CD4-positive, CD25-positive, alpha-beta regulatory T cell (primary cell): ENCODE measurements around the gene INHBB. TPM values are rescaled to one million over a fixed set of nuclear protein-coding genes. Genes with fewer than 3 reads are reported as not detected.
A peak's percentile ranks its signal among the peaks of the same experiment; 100 is the strongest.

Source experiments
- ATAC-seq, 2 donors: fragments of 150-1000 bp; cut with Tn5 transposase; one replicate each; pipeline ENCODE4 v1.10.0; 2021; ENCODE audit warnings: low read depth in 2 of 2, moderate number of reproducible peaks in 2 of 2, moderate library complexity in 1 of 2
- DNase-seq, 3 donors: peaks; one replicate each; pipeline versions ENCODE4 v3.0.0 to v3.0.0-alpha.2; 2012 to 2022; ENCODE audit warnings: mixed read lengths in 1 of 3
- H3K27ac ChIP-seq: one replicate; pipeline ENCODE4 v1.7.0; 2013; ENCODE audit warnings: mild to moderate bottlenecking, low read length; ENCODE audit not compliant: insufficient read depth, poor library complexity, severe bottlenecking
- H3K27me3 ChIP-seq: one replicate; pipeline ENCODE4 v1.7.0; 2013; ENCODE audit warnings: low read length; ENCODE audit not compliant: control insufficient read depth, insufficient read depth
- H3K36me3 ChIP-seq: one replicate; pipeline ENCODE4 v1.7.0; 2013; ENCODE audit warnings: mild to moderate bottlenecking, low read length, moderate library complexity; ENCODE audit not compliant: control insufficient read depth, insufficient read depth
- H3K4me1 ChIP-seq: 2 replicates; pipeline ENCODE4 v1.7.0; 2013; ENCODE audit warnings: mild to moderate bottlenecking, low read length; ENCODE audit not compliant: insufficient read depth, control insufficient read depth, poor library complexity, severe bottlenecking
- H3K4me3 ChIP-seq: one replicate; pipeline ENCODE4 v1.7.0; 2013; ENCODE audit warnings: low read depth, mild to moderate bottlenecking, low read length, moderate library complexity
- H3K9me3 ChIP-seq, 2 experiments: 1 replicate in 1 of 2; 2 replicates in 1 of 2; pipeline ENCODE4 v1.7.0; 2013; ENCODE audit warnings: low read length in 2 of 2, mild to moderate bottlenecking in 1 of 2, moderate library complexity in 1 of 2; ENCODE audit not compliant: control insufficient read depth in 2 of 2
- H3K27ac Mint-ChIP-seq, 3 donors: one replicate each; pipeline ENCODE4 v1.8.0; 2020 to 2022; ENCODE audit warnings: mild to moderate bottlenecking in 3 of 3, mixed read lengths in 3 of 3, moderate library complexity in 2 of 3
- H3K27me3 Mint-ChIP-seq: one replicate; pipeline ENCODE4 v1.8.0; 2022; ENCODE audit warnings: mild to moderate bottlenecking, mixed read lengths
- H3K36me3 Mint-ChIP-seq: one replicate; pipeline ENCODE4 v1.8.0; 2020; ENCODE audit warnings: mixed read lengths
- H3K4me1 Mint-ChIP-seq, 4 donors: one replicate each; pipeline ENCODE4 v1.8.0; 2020 to 2022; ENCODE audit warnings: mixed read lengths in 4 of 4, mild to moderate bottlenecking in 1 of 4
- H3K4me3 Mint-ChIP-seq, 4 donors: one replicate each; pipeline ENCODE4 v1.8.0; 2020 to 2022; ENCODE audit warnings: mild to moderate bottlenecking in 4 of 4, mixed read lengths in 4 of 4, moderate library complexity in 3 of 4
- H3K9me3 Mint-ChIP-seq, 7 donors: one replicate each; pipeline ENCODE4 v1.8.0; 2020 to 2022; ENCODE audit warnings: mixed read lengths in 7 of 7, mild to moderate bottlenecking in 3 of 7, moderate library complexity in 2 of 7
- polyA plus RNA-seq, 4 donors: library from polyadenylated mRNA; unstranded; fragments of 300-500 nt; fragmentation: Illumina TruSeq; gene quantifications; one replicate each; pipeline ENCODE4 v1.2.3, GENCODE V29; 2021
- total RNA-seq: library from RNA; stranded (reverse); gene quantifications from one replicate; pipeline ENCODE4 v1.2.3, GENCODE V29; 2022

INHBB gene
- total and polyA plus RNA-seq, 5 donors from 2014 or later: not detected

- H3K27ac Mint-ChIP-seq: no peak overlapping the region
- Histone ChIP-seq H3K27me3 (no peaks in the 10 kb centered on the region), H3K27ac (no peak overlapping the region), H3K9me3 (no peaks in the 10 kb centered on the region), H3K4me3 (no peak overlapping the region), H3K4me1 (peaks cover 9% of the 10 kb centered on the region), H3K36me3 (no peaks in the 10 kb centered on the region)
- H3K4me1 Mint-ChIP-seq: peaks cover 6 to 22% (median 17%) of the 10 kb centered on the region in 4 donors
- H3K4me3 Mint-ChIP-seq: peak overlapping the region in 1 of 4 donors; percentile 31
- peaks cover 18% of the 10 kb centered on the region for H3K27me3 Mint-ChIP-seq
- H3K36me3 Mint-ChIP-seq: no peaks in the 10 kb centered on the region
- peaks cover 0 to 1% (median 0%) of the 10 kb centered on the region in 7 donors for H3K9me3 Mint-ChIP-seq
- ATAC-seq (no peak), DNase-seq (no peak)
Observed at GRCh38 chr2:120316528-120317179, 29.3 kb upstream of the INHBB start.

- DNase-seq (no peak), ATAC-seq (no peak)
- H3K27ac Mint-ChIP-seq: no peak overlapping the region
- peaks cover 0 to 1% (median 0%) of the 10 kb centered on the region in 7 donors for H3K9me3 Mint-ChIP-seq
- H3K36me3 ChIP-seq: no peaks in the 10 kb centered on the region
- H3K4me3 Mint-ChIP-seq: no peak overlapping the region
- H3K27ac ChIP-seq: no peak overlapping the region
- peaks cover 18% of the 10 kb centered on the region for H3K27me3 Mint-ChIP-seq
- no peaks in the 10 kb centered on the region for H3K9me3 ChIP-seq
- H3K4me1 ChIP-seq: peaks cover 9% of the 10 kb centered on the region
- H3K36me3 Mint-ChIP-seq: no peaks in the 10 kb centered on the region
- H3K4me3 ChIP-seq: no peak overlapping the region
- H3K27me3 ChIP-seq: no peaks in the 10 kb centered on the region
- peaks cover 6 to 22% (median 19%) of the 10 kb centered on the region in 4 donors for H3K4me1 Mint-ChIP-seq
Observed at GRCh38 chr2:120317180-120317533, 28.8 kb upstream of the INHBB start.

DNA sequence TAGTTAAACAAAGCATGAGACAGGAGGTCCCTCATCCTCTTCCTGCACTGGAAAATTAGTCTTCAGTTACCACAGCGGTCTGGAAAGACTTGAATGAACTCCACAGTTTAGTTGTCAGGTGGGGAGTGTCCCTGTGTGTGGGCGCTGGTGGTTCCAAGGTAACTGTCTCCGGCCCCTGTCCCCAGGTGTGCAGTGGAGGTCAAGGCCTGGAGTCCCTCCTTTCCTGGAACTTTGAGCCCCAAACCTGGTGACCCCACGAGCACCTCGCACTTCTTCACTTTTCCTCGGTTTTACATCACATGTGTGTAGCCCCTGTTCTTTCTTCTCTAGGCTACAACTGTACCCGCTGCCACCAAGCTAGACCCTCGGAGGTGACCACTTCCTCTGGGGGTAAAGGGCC lies 28.0 kb upstream of the INHBB start:
- no peak overlapping the region for H3K4me3 ChIP-seq
- DNase-seq (no peak), ATAC-seq (no peak)
- no peaks in the 10 kb centered on the region for H3K36me3 ChIP-seq
- H3K9me3 Mint-ChIP-seq: peaks cover 0 to 1% (median 0%) of the 10 kb centered on the region in 7 donors
- H3K4me1 Mint-ChIP-seq: peaks cover 5 to 20% (median 17%) of the 10 kb centered on the region in 4 donors
- H3K4me1 ChIP-seq: peaks cover 5% of the 10 kb centered on the region
- no peaks in the 10 kb centered on the region for H3K36me3 Mint-ChIP-seq
- peaks cover 18% of the 10 kb centered on the region for H3K27me3 Mint-ChIP-seq
- no peaks in the 10 kb centered on the region for H3K27me3 ChIP-seq
- no peak overlapping the region for H3K27ac Mint-ChIP-seq
- H3K4me3 Mint-ChIP-seq: no peak overlapping the region
- no peaks in the 10 kb centered on the region for H3K9me3 ChIP-seq
- H3K27ac ChIP-seq: no peak overlapping the region

- Histone ChIP-seq H3K4me1 (no peaks in the 10 kb centered on the region), H3K4me3 (no peak overlapping the region), H3K36me3 (no peaks in the 10 kb centered on the region), H3K27me3 (no peaks in the 10 kb centered on the region), H3K9me3 (no peaks in the 10 kb centered on the region), H3K27ac (no peak overlapping the region)
- ATAC-seq (no peak), DNase-seq (no peak)
- Mint-ChIP-seq H3K4me1 (peaks cover 0 to 14% (median 10%) of the 10 kb centered on the region in 4 donors), H3K9me3 (peaks cover 0 to 1% (median 0%) of the 10 kb centered on the region in 7 donors), H3K27ac (no peak overlapping the region), H3K27me3 (peaks cover 12% of the 10 kb centered on the region), H3K36me3 (no peaks in the 10 kb centered on the region), H3K4me3 (no peak overlapping the region)
Observed at GRCh38 chr2:120318626-120319025, 27.3 kb upstream of the INHBB start.

DNA sequence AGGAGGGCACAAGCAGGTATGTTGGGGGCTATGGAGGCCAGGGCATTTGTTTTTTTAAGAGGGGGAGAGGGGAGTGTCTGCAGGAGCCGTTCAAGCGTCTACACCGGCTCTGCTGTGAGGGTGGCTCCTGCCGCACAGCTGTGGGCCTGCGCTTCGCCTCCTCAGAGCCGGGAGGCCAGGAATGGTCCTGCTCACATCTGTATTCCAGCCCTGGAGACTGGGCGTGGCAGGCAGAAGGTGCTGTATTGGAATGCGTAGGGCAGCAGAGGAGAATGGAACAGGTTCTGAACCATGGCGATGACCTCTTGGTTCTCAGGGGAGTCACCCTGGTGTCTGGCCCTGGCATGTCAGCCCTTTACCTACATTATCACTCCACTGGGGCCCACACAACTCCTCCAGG lies 26.8 kb upstream of the INHBB start:
- H3K27me3 Mint-ChIP-seq: peaks cover 12% of the 10 kb centered on the region
- no peak overlapping the region for H3K4me3 ChIP-seq
- H3K4me1 ChIP-seq: no peaks in the 10 kb centered on the region
- no peaks in the 10 kb centered on the region for H3K27me3 ChIP-seq
- no peak overlapping the region for H3K4me3 Mint-ChIP-seq
- no peak for DNase-seq
- no peaks in the 10 kb centered on the region for H3K36me3 ChIP-seq
- no peaks in the 10 kb centered on the region for H3K9me3 ChIP-seq
- peaks cover 0 to 1% (median 0%) of the 10 kb centered on the region in 7 donors for H3K9me3 Mint-ChIP-seq
- no peaks in the 10 kb centered on the region for H3K36me3 Mint-ChIP-seq
- no peak overlapping the region for H3K27ac Mint-ChIP-seq
- no peak for ATAC-seq
- peaks cover 0 to 14% (median 10%) of the 10 kb centered on the region in 4 donors for H3K4me1 Mint-ChIP-seq
- H3K27ac ChIP-seq: no peak overlapping the region

DNA sequence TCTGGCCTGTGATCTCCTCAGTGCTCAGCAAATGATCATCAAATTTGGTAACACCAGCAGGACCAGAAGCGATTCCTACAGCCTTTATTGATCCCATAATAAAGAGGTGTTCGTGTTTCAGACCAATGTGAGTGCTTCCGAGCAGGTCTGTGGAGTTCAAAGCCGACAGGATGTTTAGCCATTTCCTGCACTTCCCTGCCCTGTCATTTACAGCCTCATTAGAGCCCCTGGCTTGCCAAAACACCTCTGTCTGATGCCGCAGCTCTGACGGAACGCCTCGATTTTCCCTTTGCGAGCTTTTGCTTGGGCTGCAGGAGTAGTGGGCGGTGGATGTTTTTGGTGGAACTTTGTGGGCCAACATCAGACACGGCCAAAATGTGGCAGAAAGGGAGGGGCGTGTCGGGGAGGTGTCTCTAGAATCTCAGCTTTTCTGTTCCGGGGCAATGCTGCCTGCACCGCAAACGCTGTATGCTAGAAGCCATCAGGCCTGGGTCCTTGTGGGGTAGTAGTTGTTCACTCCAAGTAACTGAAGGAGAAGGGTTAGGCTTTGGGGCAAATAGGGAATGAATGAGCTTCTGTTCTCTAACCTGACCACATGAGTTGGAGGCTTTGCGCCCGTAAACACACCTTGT lies 26.1 kb upstream of the INHBB start:
- H3K36me3 ChIP-seq: no peaks in the 10 kb centered on the region
- no peak for ATAC-seq
- no peak overlapping the region for H3K4me3 Mint-ChIP-seq
- H3K36me3 Mint-ChIP-seq: no peaks in the 10 kb centered on the region
- no peak overlapping the region for H3K27ac Mint-ChIP-seq
- no peak overlapping the region for H3K27ac ChIP-seq
- H3K4me3 ChIP-seq: no peak overlapping the region
- H3K4me1 ChIP-seq: no peaks in the 10 kb centered on the region
- peaks cover 12% of the 10 kb centered on the region for H3K27me3 Mint-ChIP-seq
- DNase-seq: no peak
- H3K9me3 Mint-ChIP-seq: peaks cover 0 to 1% (median 0%) of the 10 kb centered on the region in 7 donors
- peaks cover 0 to 9% (median 3%) of the 10 kb centered on the region in 4 donors for H3K4me1 Mint-ChIP-seq
- H3K27me3 ChIP-seq: no peaks in the 10 kb centered on the region
- H3K9me3 ChIP-seq: no peaks in the 10 kb centered on the region

- Histone ChIP-seq H3K27ac (no peak overlapping the region), H3K27me3 (no peaks in the 10 kb centered on the region), H3K9me3 (no peaks in the 10 kb centered on the region), H3K36me3 (no peaks in the 10 kb centered on the region), H3K4me1 (no peaks in the 10 kb centered on the region), H3K4me3 (no peak overlapping the region)
- DNase-seq (no peak), ATAC-seq (no peak)
- Mint-ChIP-seq H3K27me3 (peaks cover 7% of the 10 kb centered on the region), H3K4me1 (peaks cover 0 to 5% (median 1%) of the 10 kb centered on the region in 4 donors), H3K4me3 (no peak overlapping the region), H3K27ac (no peak overlapping the region), H3K9me3 (peaks cover 0 to 1% (median 0%) of the 10 kb centered on the region in 7 donors), H3K36me3 (no peaks in the 10 kb centered on the region)
Observed at GRCh38 chr2:120320318-120320851, 25.6 kb upstream of the INHBB start.
